Panc1 (cell line): Measurements from ENCODE around the gene MGRN1. TPM values are rescaled to one million over a fixed set of nuclear protein-coding genes. Genes with fewer than 3 reads are reported as not detected.

ENCODE experiments used
- ATAC-seq: fragments of 200-7000 bp; cut with Tn5 transposase; 2 replicates; pipeline ENCODE4 v1.9.1; 2020; ENCODE audit warnings: mild to moderate bottlenecking, moderate library complexity
- BruUV-seq: library from RNA; stranded (reverse); fragments of 400-500 nt; replicated peaks from 2 replicates; lab custom pipeline; 2021; lab: Mats Ljungman, UMichigan
- CTCF ChIA-PET: fragments of 300-600 bp; sonication (Branson Sonifier 250); formaldehyde crosslinking; loops from one replicate; lab custom pipeline; 2022; ENCODE audit warnings: antibody characterized with exemption; lab: Charles Lee
- POLR2A ChIA-PET: fragments of 300-600 bp; sonication (Branson Sonifier 250); formaldehyde crosslinking; loops from one replicate; lab custom pipeline; 2022; ENCODE audit warnings: antibody characterized with exemption; lab: Charles Lee
- DNase-seq: peaks from one replicate; pipeline ENCODE4 v3.0.0-alpha.2; 2010; ENCODE audit warnings: low read depth, low spot score
- H3K27ac ChIP-seq: 2 replicates; pipeline ENCODE4 v1.5.1; 2011; ENCODE audit warnings: mild to moderate bottlenecking, low read length, inconsistent platforms
- H3K27me3 ChIP-seq: fragments of 200-500 bp; sonication (Bioruptor generic); 2 replicates; pipeline ENCODE4 v1.6.0; 2014; ENCODE audit warnings: low read length, inconsistent platforms; ENCODE audit not compliant: control insufficient read depth, insufficient read depth
- H3K36me3 ChIP-seq: fragments of 200-500 bp; sonication (Bioruptor generic); 2 replicates; pipeline ENCODE4 v1.5.1; 2014; ENCODE audit warnings: inconsistent platforms, mild to moderate bottlenecking, low read length, moderate library complexity; ENCODE audit not compliant: control insufficient read depth, insufficient read depth
- H3K4me1 ChIP-seq: 2 replicates; pipeline ENCODE4 v1.5.1; 2011; ENCODE audit warnings: inconsistent platforms, mild to moderate bottlenecking, low read length, moderate library complexity; ENCODE audit not compliant: control insufficient read depth, insufficient read depth
- H3K4me3 ChIP-seq, 2 experiments: 2 replicates each; pipeline ENCODE4 v1.5.1; 2011 to 2012; ENCODE audit warnings: low read depth in 2 of 2, low read length in 2 of 2, mild to moderate bottlenecking in 2 of 2, inconsistent platforms in 1 of 2, moderate library complexity in 1 of 2
- H3K9me3 ChIP-seq: fragments of 200-500 bp; sonication (Bioruptor generic); 2 replicates; pipeline ENCODE4 v1.5.1; 2014; ENCODE audit warnings: low read depth, mild to moderate bottlenecking, inconsistent platforms, low read length, moderate library complexity; ENCODE audit not compliant: control insufficient read depth, insufficient read depth
- POLR2AphosphoS5 ChIP-seq: IDR thresholded peaks from 2 replicates; pipeline ENCODE4 v1.6.1; 2012; ENCODE audit warnings: mild to moderate bottlenecking, low read depth, low read length, moderate library complexity
- REST ChIP-seq, 2 experiments: IDR thresholded peaks; 2 replicates each; pipeline ENCODE4 v1.6.1; 2011 to 2012; ENCODE audit warnings: low read depth in 2 of 2, control low read depth in 1 of 2, low read length in 1 of 2, mild to moderate bottlenecking in 1 of 2, moderate library complexity in 1 of 2; ENCODE audit not compliant: insufficient read depth in 1 of 2
- SIN3A ChIP-seq: IDR thresholded peaks from 2 replicates; pipeline ENCODE4 v1.6.1; 2012; ENCODE audit warnings: low read depth, mild to moderate bottlenecking, low read length, moderate library complexity, borderline replicate concordance; ENCODE audit not compliant: insufficient read depth
- TCF7L2 ChIP-seq: IDR thresholded peaks from 2 replicates; pipeline ENCODE4 v1.6.1; 2011; ENCODE audit warnings: mild to moderate bottlenecking, low read depth, low read length, inconsistent platforms
- in situ Hi-C: cut with HindIII; loops from 2 replicates; pipeline ENCODE4 v1.10.0; 2016; ENCODE audit warnings: low sequenced_read_pairs, low pct_unique_long_range_greater_than_20kb
- intact Hi-C: fragments of 100-400 bp; cut with micrococcal nuclease; formaldehyde crosslinking; loops from one replicate; pipeline ENCODE4 v1.10.0; 2022; ENCODE audit not compliant: unreplicated experiment
- total RNA-seq: library from RNA; stranded (reverse); gene quantifications from one replicate; pipeline ENCODE4 v1.2.1, GENCODE V29; 2021; ENCODE audit not compliant: unreplicated experiment
- TF ChIP-seq, protein P1 (sequence below): fragments of 450-650 bp; IDR thresholded peaks from 2 replicates; pipeline ENCODE4 v1.5.1; 2017; ENCODE audit warnings: mild to moderate bottlenecking

The MGRN1 gene
- total RNA-seq, 1 experiment from 2014 or later: 59.7 TPM

DNA sequence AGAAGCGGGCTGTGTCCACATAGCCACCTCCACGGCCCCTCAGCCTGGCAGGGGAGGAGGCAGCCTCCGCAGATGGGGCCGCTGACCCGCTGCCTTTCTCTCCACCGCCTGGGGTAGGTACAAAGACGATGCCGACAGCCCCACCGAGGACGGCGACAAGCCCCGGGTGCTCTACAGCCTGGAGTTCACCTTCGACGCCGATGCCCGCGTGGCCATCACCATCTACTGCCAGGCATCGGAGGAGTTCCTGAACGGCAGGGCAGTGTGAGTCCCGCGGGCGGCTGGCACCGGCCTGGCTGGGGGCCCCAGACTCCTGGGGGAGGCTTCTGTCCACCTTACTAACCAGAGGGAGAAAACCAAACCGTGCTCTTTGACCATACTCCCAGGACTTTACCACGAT, 27.9 kb downstream of the MGRN1 start:
- H3K27ac ChIP-seq: no peak overlapping the region
- ATAC-seq (no peak), DNase-seq (no peak)
- TF ChIP-seq POLR2AphosphoS5 (no peak), REST (IDR thresholded peaks at IDR 0.05; ENCODE audit: insufficient read depth in 1 of 2, low read depth in 2 of 2, low read length in 1 of 2) (no peak), SIN3A (no peak), TCF7L2 (no peak)
- TF ChIP-seq, protein P1, sequence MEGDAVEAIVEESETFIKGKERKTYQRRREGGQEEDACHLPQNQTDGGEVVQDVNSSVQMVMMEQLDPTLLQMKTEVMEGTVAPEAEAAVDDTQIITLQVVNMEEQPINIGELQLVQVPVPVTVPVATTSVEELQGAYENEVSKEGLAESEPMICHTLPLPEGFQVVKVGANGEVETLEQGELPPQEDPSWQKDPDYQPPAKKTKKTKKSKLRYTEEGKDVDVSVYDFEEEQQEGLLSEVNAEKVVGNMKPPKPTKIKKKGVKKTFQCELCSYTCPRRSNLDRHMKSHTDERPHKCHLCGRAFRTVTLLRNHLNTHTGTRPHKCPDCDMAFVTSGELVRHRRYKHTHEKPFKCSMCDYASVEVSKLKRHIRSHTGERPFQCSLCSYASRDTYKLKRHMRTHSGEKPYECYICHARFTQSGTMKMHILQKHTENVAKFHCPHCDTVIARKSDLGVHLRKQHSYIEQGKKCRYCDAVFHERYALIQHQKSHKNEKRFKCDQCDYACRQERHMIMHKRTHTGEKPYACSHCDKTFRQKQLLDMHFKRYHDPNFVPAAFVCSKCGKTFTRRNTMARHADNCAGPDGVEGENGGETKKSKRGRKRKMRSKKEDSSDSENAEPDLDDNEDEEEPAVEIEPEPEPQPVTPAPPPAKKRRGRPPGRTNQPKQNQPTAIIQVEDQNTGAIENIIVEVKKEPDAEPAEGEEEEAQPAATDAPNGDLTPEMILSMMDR: no peak
- intact Hi-C loops (no loop called here), in situ Hi-C loops (no loop called here)
- no TSS peak for BruUV-seq
- H3K9me3 ChIP-seq: no peaks in the 10 kb centered on the region
- H3K4me1 ChIP-seq: no peaks in the 10 kb centered on the region
- no peaks in the 10 kb centered on the region; the same call in 1 of the 2 replicates for H3K36me3 ChIP-seq
- POLR2A ChIA-PET: no interaction called here
- H3K4me3 ChIP-seq: no peak overlapping the region
- H3K27me3 ChIP-seq: no peaks in the 10 kb centered on the region
- CTCF ChIA-PET: no interaction called here

GRCh38 chr16:4654011-4654963, 29.7 kb downstream of the MGRN1 start:
- DNase-seq: no peak
- ChIA-PET CTCF (interaction anchor here (0.6 kb wide), 1 partner anchor 16 kb away, joined by 3 read pairs; no protein-coding TSS in a partner anchor), POLR2A (no interaction called here)
- BruUV-seq: no TSS peak
- H3K36me3 ChIP-seq: no peaks in the 10 kb centered on the region; the same call in 1 of the 2 replicates
- no peak for TF ChIP-seq REST (IDR thresholded peaks at IDR 0.05; ENCODE audit: insufficient read depth in 1 of 2, low read depth in 2 of 2, low read length in 1 of 2)
- TF ChIP-seq SIN3A: no peak
- TF ChIP-seq, protein P1: no peak
- TF ChIP-seq POLR2AphosphoS5: no peak
- no peak for TF ChIP-seq TCF7L2
- no peak for ATAC-seq
- H3K4me1 ChIP-seq: no peaks in the 10 kb centered on the region
- H3K27ac ChIP-seq: no peak overlapping the region
- intact Hi-C loops (no loop called here), in situ Hi-C loops (no loop called here)
- no peak overlapping the region for H3K4me3 ChIP-seq
- H3K9me3 ChIP-seq: no peaks in the 10 kb centered on the region
- no peaks in the 10 kb centered on the region for H3K27me3 ChIP-seq
